DMS 273 (cell line): Measurements from ENCODE around the gene GLB1L2.

Experiments used
- DNase-seq: peaks from one replicate; lab custom pipeline; 2025; ENCODE audit not compliant: unreplicated experiment; lab: John Stamatoyannopoulos, UW

GLB1L2 gene

DNA sequence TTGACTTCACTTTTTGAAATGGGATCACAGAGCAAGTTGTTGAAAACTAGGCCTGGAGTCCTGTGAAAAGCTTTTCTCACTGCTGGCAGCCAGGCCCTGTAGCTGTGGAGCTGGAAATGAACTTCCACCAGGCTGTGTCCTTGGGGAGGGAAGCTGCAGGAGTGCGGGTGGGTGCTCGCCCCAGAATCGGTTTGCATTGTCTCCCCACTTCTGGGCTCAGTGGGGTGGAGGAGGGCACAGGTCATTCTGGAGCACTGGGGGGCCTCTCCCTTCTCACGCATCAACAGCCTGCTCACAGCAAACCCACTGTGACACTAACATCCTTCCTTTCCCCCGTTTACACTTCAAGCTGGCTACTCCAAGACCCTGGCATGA lies 15.2 kb downstream of the GLB1L2 start:
- DNase-seq: no peak

DNA sequence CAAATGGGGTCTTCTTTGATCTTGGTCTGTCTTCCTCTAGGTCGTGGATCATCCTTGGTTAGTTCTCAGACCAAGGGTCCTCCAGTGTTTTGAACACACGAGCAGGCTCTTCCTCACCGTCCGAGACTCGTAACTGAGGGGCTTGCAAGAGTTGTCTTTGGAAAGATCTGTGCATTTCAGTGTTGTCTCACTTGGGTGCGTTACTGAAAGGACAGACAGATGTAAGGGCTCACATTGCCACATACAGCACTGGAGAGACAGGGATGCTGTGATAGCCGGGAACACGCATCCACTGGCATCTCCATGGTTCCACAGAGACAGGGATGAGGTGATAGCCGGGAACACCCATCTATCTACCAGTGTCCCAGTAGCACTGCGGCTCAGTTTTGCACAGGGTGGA lies 15.7 kb downstream of the GLB1L2 start:
- no peak for DNase-seq

DNA sequence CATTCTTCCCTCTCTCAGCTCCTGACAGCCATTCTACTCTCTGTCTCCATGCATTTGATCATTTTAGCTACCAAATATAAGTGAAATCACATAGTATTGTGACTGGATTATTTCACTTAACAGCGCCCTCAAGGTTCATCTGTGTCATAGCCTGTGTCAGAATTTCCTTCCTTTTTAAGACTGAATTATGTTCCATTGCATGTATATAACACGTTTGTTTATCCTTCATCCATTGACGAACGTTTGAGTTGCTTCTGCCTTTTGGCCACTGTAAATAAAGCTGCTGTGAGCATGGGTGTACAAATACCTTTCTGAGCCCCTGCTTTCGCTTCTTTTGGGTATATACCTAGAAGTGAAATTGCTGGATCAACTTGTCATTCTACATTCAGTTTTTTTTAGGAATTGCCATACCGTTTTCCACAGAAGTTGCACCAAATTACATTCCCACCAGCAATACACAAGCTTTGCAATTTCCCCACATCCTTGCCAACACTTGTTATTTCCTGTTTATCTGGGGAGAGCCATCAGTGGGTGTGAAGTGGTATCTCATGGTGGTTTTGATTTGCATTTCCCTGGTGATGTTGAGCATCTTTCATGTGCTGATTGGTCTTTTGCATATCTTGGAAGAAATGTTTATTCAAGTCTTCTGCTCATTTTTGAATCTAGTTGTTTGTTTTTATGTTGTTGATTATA lies 17.5 kb downstream of the GLB1L2 start:
- no peak for DNase-seq

DNA sequence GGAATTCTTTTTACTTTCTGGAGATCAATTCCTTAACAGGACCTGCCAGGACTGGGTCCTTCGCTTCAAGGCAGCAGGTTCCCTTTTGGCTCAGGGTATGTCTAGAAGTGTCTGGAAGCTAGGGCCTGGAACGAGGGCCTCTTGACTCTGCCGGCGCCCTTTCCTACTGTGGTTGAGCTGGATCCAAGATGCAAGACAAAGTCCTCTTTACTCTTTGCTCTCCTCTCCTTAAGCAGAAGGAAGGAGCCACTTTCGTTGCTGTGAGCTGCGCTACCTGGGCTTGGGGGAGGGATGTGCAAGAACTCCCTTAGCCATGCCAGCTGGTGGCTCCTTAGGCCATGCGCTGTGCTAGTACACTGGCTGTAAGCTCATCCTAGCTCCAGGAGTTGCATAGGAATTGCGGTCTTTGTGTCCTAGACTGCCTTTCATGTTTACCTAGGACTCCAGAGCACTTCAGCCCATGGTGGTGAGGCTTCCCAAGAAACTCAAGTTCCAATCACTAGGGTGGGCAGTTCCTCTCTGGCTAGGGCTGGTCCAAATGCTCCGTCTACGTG lies 18.1 kb downstream of the GLB1L2 start:
- no peak for DNase-seq

DNA sequence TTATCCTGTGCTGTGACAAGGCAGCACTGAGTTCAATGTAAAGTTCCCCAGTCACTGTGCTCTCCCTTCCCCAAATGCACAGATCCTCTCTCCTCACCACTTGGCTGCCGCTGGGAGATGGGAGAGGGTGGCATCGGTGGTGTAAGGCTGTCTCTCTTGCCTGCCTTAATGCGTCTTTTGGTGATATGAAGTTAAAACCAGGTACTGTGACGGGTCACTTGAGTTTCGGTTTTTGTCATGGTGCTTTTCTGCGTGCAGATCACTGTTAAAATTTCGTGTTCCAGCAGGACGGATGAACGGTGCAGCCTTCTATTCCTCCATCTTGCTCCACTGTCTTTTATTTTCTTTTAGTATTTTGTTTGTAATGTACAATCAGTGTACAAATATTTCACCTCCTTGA lies 18.6 kb downstream of the GLB1L2 start:
- DNase-seq: no peak

DNA sequence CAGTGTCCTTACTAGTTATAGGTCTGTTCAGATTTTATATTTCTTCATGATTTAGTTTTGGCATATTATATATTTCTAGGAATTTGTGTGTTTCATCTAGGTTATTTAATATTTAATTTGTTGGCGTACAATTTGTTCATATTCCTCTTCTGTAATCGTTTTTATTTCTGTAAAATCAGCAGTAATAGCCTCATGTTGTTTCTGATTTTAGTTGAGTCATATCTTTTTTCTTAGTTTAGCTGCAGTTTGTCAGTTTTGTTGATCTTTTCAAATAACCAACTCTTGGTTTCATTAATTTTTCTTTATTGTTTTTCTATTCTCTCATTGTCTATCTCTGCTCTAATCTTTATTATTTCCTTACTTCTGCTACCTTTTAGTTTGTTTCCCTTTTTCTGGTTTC lies 20.3 kb downstream of the GLB1L2 start:
- no peak for DNase-seq

DNA sequence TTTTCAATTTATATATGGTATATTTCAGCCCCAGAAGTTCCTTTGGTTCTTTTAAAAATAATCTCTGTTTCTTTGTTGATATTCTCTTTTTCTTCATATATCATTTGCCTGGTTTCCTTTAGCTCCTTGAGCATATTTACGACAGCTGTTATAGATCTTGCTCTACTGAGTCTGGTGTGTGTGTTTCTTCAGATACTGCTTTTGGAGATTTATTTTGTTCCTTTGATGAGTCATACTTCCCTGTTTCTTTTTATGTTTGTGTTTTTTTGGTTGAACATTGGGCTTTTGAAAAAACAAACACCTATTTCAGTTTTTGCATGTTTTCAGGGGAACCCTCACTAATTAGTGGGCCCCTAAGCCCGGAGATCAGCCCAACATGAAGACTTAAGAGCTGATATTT lies 23.3 kb downstream of the GLB1L2 start:
- no peak for DNase-seq

DNA sequence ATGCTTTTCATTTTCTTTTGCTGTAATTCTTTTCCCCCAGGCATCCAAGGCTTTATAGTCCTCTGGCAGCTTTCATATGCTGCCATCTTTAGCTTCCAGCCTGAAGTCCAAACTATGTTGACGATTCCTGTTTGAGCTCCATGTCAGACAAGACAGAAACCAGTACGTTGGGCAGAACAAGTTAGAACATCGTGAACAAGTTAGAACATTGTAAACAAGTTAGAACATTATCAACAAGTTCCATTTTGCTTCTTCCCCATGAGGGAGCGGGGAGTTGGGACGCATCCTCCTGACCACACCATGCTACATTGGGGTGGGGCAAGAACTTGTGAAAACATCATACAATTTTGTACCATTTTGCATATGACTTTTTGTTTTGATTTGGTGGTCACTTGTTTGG lies 23.9 kb downstream of the GLB1L2 start:
- no peak for DNase-seq

DNA sequence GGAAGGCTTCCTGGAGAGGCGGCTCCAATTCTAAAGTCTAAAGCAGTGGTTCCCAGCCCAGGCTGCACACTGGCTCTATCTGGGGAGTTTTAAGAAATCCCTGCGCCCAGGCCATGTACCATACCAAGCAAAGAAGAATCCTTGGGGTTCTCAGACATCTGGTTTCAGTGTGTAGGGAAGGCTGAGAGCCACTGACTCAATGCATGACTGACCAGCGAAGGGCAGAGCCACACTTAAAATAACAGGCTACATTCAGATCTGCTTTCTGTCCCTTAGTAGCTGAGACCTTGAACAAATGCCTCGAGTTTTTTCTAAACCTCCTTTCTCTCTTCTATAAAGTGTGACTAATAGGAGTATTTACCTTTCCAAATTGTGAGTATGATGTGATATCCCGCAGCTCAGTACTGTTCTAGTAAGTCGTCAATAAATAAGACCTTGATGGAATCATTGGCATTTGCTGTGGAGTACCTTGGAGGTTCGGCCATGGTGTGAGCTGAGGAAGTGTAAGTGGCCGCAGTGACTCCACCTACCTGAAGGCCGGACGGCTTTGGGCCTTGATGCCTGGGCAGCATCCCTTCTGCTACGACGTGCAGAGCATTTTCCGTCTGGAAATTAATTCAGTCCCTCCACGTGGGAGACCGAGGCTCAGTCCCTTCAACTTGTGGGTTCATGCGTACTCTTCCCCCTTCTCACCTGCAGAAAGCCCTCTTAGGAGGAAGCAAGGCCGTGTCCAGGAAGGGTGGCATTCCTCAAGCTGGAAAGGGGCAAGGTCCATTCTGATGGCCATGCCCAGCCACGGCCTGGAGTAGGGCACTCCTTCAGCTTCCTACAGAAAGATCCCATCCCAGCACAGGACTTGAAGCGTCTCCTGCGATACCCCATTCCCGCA lies 25.1 kb downstream of the GLB1L2 start:
- no peak for DNase-seq

DNA sequence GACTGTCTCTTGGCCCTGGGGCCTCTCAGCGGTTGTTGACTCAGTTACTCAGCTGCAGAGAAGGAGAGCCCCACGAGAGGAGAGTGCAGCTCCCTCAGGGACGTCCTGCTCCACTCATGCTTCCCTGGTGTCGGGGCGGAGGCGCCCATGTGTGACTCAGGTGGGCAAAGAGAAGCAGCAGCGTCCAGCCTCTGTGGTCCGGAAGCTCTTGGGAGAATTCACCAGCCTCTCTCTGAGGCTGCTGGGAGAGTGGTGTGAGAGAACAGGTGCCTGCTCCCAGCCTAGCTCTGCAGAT lies 25.7 kb downstream of the GLB1L2 start:
- no peak for DNase-seq

DNA sequence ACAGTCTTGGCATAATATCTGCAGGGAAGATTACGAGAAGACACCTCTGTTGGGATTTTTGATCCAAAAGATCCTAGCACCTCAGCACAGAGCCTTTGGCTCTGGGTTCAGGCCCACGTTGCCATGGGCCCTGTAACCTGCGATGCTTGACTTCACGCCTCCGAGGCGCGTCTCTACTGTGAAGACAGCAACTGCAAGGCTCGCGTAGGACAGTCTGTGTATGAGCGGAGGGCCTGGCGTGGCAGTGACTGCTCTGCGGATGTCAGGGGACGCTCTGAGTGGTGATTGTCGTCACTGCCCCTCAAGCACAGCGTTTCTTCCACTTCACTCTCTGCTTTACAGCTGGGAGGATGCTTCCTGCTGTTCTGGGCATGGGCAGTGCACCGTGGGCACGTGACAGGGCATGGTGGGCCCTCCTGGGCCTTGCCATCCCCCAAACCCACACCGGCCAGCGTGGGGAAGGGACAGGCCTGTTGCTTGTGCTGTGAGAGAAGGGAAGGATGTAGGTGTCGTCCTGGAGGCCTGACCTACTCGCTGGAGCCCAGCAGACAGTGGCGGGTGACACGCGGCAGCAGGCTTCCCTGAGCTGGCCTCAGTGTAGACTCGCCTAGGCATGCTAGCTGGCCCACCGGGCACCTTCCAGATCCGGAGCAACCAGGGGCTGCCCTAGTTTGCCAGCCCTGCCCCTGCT lies 26.5 kb downstream of the GLB1L2 start:
- DNase-seq: no peak

DNA sequence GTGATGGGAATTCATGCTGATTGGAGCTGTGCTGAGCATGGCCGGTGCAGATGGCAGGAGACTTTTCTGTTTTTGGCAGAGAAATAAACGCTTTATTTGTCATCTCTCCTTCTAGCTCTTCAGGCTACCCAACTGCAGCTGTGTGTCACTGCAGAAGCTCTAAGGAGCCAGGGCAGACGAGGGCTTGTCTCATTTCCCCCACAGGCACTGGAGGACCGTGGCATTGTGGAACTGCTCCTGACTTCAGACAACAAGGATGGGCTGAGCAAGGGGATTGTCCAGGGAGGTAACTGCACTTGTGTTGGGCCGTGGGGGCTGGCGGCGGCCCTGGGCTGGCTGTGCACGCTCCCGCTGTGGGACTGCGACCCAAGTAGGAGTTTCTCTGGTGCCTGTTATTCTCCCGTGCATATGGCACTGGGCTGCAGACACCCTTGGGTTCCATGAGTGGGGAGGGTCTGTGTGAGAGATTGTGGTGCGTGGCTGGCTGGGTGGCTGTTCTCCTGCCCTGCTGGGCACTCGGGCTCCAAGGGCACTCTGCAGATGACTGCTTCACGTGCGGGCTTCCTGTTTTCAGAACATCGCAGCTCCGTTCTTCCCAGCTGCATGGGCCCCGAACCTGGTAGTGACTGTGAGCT lies 27.2 kb downstream of the GLB1L2 start:
- no peak for DNase-seq

DNA sequence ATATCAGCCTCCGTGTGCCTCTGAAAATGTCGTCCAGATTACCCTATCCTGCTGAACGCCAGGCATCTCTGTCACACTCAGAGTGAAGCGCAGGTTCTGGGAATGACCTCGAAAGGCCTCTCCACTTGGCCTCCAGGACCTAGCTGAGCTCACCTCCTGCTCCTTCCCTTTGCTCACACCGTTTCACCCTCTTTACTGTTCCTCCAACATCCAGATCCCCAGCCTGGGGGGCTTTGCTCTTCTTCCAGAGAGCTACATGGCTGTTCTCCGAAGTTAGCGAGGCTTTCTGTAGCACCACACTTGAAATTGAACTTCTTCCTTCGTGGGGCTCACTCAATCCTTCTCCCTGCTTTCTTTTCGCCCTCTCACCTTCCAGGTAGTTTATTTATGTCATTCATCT lies 27.9 kb downstream of the GLB1L2 start:
- DNase-seq: no peak

DNA sequence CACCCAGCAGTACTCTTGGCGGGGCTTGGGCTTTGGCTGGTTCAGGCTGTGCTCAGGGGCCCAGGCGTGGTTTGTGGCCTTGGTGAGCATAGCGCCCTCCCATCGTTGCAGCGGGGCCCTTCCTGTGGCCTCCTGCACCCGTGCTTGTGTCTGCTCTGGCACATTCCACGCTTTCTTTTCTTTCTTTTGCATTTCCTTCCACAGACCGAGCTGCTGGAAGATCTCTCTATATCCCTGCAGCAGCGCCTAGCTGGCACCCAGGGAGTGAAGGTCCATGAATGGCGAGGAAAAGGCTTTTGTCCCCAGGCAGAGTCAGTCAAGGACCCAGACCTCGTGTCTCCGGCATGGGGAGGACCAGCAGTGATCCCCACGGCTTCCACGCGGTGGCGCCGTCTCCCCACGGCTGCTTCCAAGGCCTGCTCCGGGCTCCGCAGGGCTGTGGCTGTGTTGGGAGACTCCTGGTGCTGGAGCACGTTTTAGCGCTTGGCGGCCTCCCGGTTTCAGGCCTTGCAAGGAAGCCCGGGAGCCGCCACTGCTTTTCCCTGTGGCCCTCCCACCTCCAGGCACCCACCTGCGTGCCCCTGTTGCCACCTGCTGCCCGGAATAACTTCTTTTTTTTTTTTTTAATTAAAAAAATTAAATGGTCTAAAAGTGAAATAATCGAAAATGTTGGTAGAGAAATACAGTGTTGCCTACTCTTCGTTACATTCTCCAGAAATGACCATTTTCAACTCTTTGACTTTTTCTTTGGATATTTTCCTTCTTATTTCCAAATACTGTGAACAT lies 28.5 kb downstream of the GLB1L2 start:
- peak; percentile 89 for DNase-seq

DNA sequence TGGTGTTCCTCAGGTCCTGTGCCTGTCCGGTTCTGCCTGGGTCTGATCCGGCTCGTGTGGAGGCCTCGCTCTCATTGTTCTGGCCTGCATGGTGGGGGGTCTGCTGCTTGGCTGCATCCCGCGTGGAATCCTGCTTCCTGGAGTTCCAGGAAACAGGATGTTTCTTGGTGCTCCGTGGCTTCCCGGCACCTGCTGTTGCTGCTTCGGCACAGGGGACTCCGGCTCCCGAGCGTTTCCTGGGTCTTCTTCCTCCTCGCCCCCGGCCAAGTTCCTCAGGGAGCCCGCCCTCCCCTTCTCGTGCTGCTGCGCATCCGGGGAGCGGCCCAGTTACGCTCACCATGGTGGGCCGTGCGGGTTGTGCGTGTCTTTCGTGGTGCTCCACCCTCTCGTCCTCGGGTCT lies 29.9 kb downstream of the GLB1L2 start:
- no peak for DNase-seq

DNA sequence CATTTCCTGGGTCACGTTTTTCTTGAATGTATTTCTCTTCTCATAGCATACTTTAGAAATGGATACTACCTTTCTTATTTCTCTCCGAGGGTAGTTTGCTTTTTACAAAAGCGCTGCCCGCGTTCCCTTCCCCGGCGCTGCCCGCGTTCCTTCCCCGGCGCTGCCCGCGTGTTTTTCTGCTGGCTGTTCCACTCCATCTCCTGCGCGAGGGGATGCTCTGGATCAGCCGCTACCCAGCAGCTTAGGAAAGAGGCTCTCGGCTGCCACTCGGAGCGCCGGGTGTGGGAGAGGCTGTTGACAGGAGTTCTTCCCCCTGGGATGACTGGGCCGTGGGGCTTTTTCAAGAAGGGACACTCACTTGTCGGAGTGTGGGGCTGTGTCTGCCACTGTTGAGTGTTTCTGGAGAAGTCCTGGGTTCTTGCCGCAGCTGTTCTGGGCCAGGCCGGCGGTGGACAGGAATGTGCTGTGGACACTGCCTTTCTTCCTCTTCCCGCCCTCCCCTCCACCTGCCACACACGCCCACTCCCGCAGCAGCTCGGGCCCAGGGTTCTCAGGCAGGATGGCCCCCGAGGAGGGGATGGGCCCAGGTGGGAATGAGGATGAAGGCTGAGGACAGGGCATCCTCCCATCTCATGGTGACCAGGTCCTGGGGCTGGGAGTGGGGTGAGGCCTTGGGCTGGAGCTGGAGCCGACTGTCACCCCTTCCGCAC lies 30.6 kb downstream of the GLB1L2 start:
- DNase-seq: no peak

DNA sequence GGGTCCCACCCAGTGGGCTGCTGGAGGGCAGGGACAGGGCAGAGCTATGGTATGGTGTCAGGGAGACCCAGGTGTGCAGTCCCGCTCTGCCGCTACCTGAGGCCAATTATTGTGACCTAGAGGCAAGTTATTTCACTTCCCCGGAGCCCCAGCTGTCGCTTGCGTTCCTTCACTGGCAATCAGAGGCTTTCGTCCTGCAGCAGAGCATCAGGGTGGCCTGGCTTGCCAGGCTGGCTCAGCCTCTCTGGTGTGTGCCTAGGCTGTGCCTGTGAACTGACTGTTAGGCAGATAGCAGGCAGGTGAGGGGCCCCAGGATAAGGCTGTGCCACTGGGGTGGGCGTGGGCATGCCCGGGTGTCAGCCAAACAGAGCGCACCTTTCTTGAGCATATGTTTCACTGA lies 31.4 kb downstream of the GLB1L2 start:
- no peak for DNase-seq

DNA sequence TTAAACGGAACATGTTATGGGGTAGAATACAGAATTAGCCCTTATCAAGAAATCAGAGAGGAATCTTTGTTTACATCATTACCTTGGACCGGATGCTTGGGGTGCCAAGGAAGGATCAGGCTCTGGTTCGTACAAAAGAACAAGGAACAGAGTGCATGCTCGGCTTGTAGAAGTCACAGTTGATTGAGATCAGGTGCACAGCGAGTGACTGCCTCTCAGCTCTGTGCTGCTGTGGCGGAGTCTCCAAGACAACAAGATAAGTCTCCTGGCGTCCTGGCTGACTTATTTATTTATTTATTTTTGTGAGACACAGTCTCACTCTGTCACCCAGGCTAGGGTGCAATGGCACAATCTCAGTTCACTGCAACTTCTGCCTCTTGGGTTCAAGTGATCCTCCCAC lies 31.8 kb downstream of the GLB1L2 start:
- DNase-seq: no peak

DNA sequence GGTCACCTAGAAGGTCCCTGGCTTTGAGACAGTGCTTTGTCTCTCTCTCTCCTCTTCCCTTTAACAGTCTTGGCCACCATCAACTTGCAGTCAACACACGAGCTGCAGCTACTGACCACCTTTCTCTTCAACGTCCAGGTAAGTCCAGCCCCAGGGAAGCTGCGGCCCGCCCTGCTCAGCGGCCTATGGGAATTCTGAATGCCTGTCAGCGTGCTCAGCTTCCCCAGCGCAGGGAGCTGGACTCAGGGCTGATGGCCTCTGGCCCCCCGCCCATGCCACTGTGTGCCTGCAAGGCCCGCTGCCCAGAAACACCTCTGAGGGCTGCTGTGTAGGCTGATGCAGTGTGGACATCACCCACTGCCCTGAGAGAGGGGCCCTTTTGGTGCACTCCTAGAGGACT lies 32.5 kb downstream of the GLB1L2 start:
- DNase-seq: no peak
